Measurements from ENCODE around the gene HIGD1B. TPM values are rescaled to one million over a fixed set of nuclear protein-coding genes. Genes with fewer than 3 reads are reported as not detected.

HIGD1B gene
- total RNA-seq, 2 donors from 2014 or later = not detected

DNA sequence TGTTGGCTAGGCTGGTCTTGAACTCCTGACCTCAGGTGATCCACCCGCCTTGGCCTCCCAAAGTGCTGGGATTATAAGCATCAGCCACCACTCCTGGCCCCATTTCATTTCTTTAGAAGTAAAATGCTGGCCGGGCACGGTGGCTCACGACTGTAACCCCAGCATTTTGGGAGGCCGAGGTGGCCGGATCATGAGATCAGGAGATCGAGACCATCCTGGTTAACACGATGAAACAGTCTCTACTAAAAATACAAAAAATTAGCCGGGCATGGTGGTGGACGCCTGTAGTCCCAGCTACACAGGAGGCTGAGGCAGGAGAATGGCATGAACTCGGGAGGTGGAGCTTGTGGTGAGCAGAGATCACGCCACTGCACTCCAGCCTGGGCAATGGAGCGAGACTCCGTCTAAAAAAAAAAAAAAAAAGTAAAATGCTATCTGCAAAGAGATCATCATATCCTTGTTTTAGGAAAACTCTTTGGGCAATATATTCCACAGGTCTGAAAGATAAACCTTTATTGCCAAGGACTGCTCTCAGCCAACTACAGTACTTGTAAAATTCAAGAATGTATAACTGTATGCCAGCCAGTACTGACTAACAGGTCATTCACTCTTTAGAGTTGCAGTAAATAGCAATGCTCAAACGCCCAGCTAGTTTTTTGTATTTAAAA is 21.4 kb upstream of the HIGD1B start:
- DNase-seq (no peak), ATAC-seq (replicated peaks in 1 of 2) (no peak)
- Mint-ChIP-seq H3K27ac (no peak overlapping the region), H3K36me3 (ENCODE audit: insufficient read depth in 2 of 2) (peaks cover 0 to 2% of the 10 kb centered on the region in 2 donors), H3K4me3 (no peak overlapping the region), H3K4me1 (ENCODE audit: low read depth) (peaks cover 11% of the 10 kb centered on the region), H3K9me3 (no peaks in the 10 kb centered on the region), H3K27me3 (ENCODE audit: low read depth) (peaks cover 33% of the 10 kb centered on the region)

DNA sequence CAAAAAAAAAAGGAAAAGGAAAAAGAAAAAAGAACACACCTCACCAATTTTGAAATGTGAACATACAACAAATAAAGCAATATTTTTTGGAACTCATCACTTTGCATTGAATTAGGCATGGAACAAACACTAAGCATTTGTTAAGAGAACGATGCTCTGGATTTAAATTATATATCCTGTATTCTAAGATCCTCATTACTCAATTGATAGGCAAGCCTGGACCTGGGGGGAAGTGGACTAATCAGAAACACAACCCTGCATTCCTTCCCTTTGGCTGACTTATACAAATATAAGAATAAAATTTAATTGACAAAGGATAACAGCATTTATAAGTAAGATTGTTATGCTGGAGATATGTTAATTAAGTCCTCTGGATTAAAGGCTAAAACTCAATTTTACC is 19.8 kb upstream of the HIGD1B start:
- no peak for DNase-seq
- Mint-ChIP-seq H3K27me3 (ENCODE audit: low read depth) (peaks cover 40% of the 10 kb centered on the region), H3K36me3 (ENCODE audit: insufficient read depth in 2 of 2) (peaks cover 0 to 2% of the 10 kb centered on the region in 2 donors), H3K9me3 (no peaks in the 10 kb centered on the region), H3K4me3 (no peak overlapping the region), H3K4me1 (ENCODE audit: low read depth) (peaks cover 11% of the 10 kb centered on the region), H3K27ac (no peak overlapping the region)
- ATAC-seq (replicated peaks in 1 of 2) = no peak

DNA sequence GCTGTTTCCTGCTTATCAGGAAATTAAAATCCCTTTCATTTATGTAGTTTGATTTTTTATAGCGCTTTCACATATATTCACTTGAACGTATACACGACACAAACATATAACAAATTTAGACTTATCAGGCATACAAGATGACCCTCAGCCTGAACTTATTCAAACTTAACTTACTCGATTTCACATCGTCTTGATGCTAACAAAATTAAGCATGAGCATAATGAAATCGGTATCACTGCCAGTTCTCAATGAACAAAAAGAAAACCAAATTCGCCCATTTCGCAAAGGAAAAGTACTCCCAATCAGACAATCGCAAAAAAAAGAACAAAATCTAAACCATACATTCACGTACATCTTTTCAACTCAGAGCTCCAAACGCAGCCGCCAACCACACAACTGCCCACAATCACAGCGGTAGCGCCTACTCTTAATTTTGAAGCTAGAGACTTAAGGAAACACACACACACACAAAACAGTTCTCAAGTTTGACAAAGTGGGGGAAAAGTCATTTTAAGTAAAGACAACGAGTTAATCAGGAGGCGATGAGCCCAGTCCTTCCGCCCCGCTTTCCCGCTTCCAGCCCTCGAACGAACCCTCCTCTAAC is 18.7 kb upstream of the HIGD1B start:
- peaks cover 0 to 2% of the 10 kb centered on the region in 2 donors for H3K36me3 Mint-ChIP-seq (ENCODE audit: insufficient read depth in 2 of 2)
- ATAC-seq (replicated peaks in 1 of 2) (peak; percentile 3 to 22), DNase-seq (peak in 1 of 2 donors; percentile 25)
- peak overlapping the region; percentile 81 to 85 for H3K4me3 Mint-ChIP-seq
- H3K4me1 Mint-ChIP-seq (ENCODE audit: low read depth) = peaks cover 11% of the 10 kb centered on the region
- H3K27ac Mint-ChIP-seq = peak overlapping the region; percentile 63
- H3K9me3 Mint-ChIP-seq = no peaks in the 10 kb centered on the region
- H3K27me3 Mint-ChIP-seq (ENCODE audit: low read depth) = peaks cover 51% of the 10 kb centered on the region

DNA sequence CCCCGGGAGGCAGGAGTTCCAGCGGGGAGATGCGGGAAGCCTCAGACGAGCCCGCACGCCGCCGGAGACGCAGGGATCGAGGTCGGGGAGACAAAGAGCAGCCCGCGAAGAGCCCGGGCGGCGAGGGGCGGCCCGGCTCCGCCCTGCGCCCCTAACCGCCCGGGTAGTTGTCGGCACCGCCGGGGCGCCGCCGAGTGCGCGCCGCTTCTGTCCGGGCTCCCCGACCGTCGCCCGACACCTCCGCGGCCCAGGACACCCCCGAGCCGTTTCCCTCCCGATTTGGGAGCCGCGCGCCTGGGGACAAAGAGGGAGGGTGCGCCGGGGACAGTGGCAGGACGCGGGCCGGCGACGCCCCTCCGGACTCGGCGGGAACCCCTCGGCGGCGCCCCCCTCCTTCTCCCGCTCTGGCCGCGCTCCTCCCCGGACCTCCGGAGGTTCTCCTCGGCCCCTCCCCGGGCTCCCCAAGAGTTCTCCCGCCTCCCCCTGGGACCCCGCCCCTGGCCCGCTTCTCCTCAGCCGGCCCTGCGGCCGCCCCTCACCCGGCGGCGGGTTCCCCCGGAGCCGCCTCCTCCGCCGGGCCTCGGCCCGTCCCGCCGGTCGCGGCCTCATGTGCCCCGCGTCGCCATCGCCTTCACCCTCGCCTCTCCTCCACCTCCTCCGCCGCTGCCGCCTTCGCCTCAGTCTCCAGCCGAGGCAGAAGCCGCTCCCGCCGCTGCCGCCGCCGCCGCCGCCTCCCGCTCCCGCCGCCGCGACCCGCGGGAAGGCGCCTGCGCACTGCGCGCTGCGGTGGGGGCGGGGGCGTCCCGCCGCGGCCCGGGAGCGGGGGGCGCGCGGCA is 17.9 kb upstream of the HIGD1B start, which contains the start of gene GJC1:
GJC1 (minus strand) TSS at position 765 of the 836 bp plus-strand sequence. CDS start 24,470 bp downstream, outside the sequence.
- peak; percentile 34 to 49 for DNase-seq
- peak within 1 kb of the TSS; percentile 63 for H3K27ac Mint-ChIP-seq
- ATAC-seq (replicated peaks in 1 of 2) = peak; percentile 73 to 77
- H3K9me3 Mint-ChIP-seq = no peaks in the 10 kb centered on the region
- H3K4me1 Mint-ChIP-seq (ENCODE audit: low read depth) = peaks cover 11% of the 10 kb centered on the region
- peaks cover 47% of the 10 kb centered on the region for H3K27me3 Mint-ChIP-seq (ENCODE audit: low read depth)
- peaks cover 0 to 2% of the 10 kb centered on the region in 2 donors for H3K36me3 Mint-ChIP-seq (ENCODE audit: insufficient read depth in 2 of 2)
- H3K4me3 Mint-ChIP-seq = peak within 1 kb of the TSS; percentile 81 to 85

DNA sequence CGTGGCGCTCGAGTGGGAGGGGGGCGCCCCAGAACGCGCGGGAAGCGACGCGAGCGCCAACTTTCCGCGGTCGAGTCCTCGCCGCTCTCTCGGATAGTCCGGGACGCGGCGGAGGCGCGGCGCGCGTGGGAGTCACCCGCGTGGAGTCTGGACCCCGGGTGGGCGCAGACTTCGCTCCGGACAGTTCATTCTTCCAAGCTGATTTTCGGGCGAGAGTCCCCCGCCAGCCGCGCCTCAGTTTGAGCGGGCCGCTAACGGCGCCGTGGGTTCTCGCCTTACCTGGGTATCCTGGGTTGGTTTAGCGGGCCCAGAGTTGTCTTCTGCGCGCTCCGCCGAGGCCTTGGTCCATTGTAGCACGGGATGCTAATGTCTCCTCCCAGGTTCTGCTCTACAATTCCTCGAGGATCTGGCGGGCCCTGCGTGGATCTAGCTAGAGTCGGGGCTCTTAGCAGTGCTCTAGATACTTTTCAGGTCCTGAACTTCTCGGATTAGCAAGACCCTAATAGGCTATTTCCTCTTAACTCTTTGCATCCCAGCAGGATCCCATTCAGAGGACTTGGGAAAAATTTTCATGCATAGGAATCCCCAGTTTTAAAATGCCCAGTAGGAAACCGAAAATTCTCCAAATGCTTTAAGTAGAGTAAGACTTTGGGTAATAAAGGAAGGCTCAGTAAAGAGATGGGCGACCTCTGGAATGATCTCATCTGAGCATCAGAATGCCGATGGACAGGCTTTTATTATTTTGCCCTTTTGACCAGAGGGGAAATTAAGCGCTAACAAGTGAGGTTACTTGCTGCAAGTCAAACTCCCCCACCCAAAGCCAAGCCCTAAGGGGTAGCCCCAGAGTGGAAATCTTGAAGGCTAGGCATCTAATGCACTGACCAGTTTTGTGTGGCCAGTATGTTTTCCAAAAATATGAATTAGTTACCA is 17.1 kb upstream of the HIGD1B start:
- peaks cover 11% of the 10 kb centered on the region for H3K4me1 Mint-ChIP-seq (ENCODE audit: low read depth)
- H3K27ac Mint-ChIP-seq = no peak overlapping the region
- peaks cover 47% of the 10 kb centered on the region for H3K27me3 Mint-ChIP-seq (ENCODE audit: low read depth)
- no peaks in the 10 kb centered on the region for H3K9me3 Mint-ChIP-seq
- peaks cover 0 to 2% of the 10 kb centered on the region in 2 donors for H3K36me3 Mint-ChIP-seq (ENCODE audit: insufficient read depth in 2 of 2)
- peak; percentile 47 to 53 for ATAC-seq (replicated peaks in 1 of 2)
- peak overlapping the region; percentile 66 to 78 for H3K4me3 Mint-ChIP-seq
- peak; percentile 15 to 25 for DNase-seq

DNA sequence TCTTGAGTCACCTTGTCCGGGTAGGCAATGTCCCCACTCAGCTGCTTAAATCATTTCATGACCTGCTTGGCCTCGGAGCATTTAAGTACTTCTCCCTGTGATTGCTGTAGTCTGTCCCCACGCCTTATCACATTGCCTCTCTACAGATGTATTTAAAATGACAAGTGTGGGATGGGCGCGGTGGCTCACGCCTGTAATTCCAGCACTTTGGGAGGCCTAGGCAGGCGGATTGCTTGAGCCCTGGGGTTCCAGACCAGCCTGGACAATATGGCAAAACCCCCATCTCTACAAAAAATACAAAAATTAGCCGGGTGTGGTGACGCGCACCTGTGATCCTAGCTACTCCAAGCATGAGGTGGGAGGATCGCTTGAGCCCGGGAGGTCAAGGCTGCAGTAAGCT is 16.3 kb upstream of the HIGD1B start:
- H3K9me3 Mint-ChIP-seq = no peaks in the 10 kb centered on the region
- H3K27me3 Mint-ChIP-seq (ENCODE audit: low read depth) = peaks cover 47% of the 10 kb centered on the region
- peaks cover 0 to 2% of the 10 kb centered on the region in 2 donors for H3K36me3 Mint-ChIP-seq (ENCODE audit: insufficient read depth in 2 of 2)
- no peak overlapping the region for H3K27ac Mint-ChIP-seq
- no peak for DNase-seq
- no peak overlapping the region for H3K4me3 Mint-ChIP-seq
- ATAC-seq (replicated peaks in 1 of 2) = no peak
- H3K4me1 Mint-ChIP-seq (ENCODE audit: low read depth) = peaks cover 11% of the 10 kb centered on the region

DNA sequence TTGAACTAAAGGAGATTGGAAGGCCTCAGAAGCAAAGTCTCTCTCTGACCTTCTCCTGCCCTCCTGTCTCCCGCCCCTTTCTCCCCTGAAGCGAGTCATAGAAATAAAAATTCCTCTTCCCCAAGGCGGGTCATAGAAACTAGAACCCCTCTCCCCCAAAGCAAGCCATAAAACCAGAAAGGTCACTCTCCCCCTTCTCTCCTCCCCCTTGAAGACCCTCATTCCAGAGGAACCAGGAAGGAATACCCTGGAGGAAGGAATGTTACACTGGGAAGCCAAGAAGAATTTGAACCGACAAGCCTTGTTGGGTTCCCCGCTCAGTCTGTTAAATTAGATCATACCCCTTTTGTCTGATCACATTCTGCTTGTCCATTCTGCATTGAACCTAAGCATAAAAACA is 14.9 kb upstream of the HIGD1B start:
- Mint-ChIP-seq H3K4me3 (no peak overlapping the region), H3K27me3 (ENCODE audit: low read depth) (peaks cover 34% of the 10 kb centered on the region), H3K27ac (no peak overlapping the region), H3K4me1 (ENCODE audit: low read depth) (peaks cover 11% of the 10 kb centered on the region), H3K36me3 (ENCODE audit: insufficient read depth in 2 of 2) (peaks cover 0 to 2% of the 10 kb centered on the region in 2 donors), H3K9me3 (no peaks in the 10 kb centered on the region)
- ATAC-seq (replicated peaks in 1 of 2) (no peak), DNase-seq (no peak)

DNA sequence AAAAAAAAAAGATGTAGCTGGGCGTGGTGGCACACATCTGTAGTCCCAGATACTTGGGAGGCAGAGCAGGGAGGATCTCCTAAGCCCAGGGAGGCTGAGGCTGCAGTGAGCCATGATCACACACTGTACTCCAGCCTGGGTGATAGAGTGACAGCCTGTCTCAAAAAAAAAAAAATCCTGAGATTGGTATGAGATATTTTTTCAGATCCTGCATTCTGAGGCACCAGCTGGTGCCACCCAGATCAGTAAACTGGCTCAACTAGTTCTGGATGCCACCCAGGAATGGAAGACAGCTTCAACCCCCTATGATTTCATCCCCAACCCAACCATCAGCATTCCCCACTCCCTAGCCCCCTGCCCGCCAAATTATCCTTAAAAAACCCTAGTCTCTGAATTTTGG is 10.5 kb upstream of the HIGD1B start:
- DNase-seq = no peak
- no peak for ATAC-seq (replicated peaks in 1 of 2)
- H3K9me3 Mint-ChIP-seq = no peaks in the 10 kb centered on the region
- H3K36me3 Mint-ChIP-seq (ENCODE audit: insufficient read depth in 2 of 2) = no peaks in the 10 kb centered on the region
- peaks cover 7% of the 10 kb centered on the region for H3K4me1 Mint-ChIP-seq (ENCODE audit: low read depth)
- H3K27ac Mint-ChIP-seq = no peak overlapping the region
- H3K4me3 Mint-ChIP-seq = no peak overlapping the region
- H3K27me3 Mint-ChIP-seq (ENCODE audit: low read depth) = peaks cover 20% of the 10 kb centered on the region

DNA sequence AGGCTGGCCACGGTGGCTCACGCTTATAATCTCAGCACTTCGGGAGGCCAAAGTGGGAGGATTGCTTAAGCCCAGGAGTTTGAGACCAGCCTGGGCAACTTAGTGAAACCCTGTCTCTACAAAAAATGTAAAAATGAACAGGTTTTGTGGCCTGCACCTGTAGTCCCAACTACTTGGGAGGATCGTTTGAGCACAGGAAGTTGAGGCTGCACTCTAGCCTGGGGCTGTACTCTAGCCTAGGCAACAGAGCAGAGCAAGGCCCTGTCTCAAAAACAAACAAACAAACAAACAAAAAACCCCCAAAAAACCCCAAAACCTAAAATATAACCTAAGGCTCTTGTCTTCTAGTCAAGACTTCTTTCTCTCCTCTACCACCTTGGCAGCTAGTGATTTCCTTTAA is 7.4 kb upstream of the HIGD1B start:
- no peak overlapping the region for H3K27ac Mint-ChIP-seq
- peaks cover 7% of the 10 kb centered on the region for H3K4me1 Mint-ChIP-seq (ENCODE audit: low read depth)
- no peak for DNase-seq
- H3K36me3 Mint-ChIP-seq (ENCODE audit: insufficient read depth in 2 of 2) = no peaks in the 10 kb centered on the region
- H3K27me3 Mint-ChIP-seq (ENCODE audit: low read depth) = no peaks in the 10 kb centered on the region
- no peak for ATAC-seq (replicated peaks in 1 of 2)
- no peak overlapping the region for H3K4me3 Mint-ChIP-seq
- no peaks in the 10 kb centered on the region for H3K9me3 Mint-ChIP-seq

DNA sequence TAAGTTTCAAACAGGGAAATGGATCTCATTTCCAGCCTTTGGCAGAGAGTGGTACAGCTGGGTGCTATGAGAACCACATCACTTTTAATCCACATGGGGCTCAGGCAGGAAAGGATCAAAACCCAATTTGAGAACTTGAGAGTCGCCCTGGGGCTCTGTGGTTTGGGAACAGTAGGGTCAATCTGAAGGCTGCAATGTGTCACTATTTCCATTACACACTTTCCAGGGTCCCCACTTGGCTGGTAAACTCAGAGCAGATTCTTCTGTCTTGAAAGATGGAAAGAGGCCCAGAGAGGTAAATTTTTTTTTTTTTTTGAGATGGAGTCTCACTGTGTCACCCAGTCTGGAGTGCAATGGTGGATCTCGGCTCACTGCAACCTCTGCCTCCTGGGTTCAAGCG is 6.7 kb upstream of the HIGD1B start:
- ATAC-seq (replicated peaks in 1 of 2) = peak in 1 of 2 donors; percentile 13
- H3K27me3 Mint-ChIP-seq (ENCODE audit: low read depth) = no peaks in the 10 kb centered on the region

DNA sequence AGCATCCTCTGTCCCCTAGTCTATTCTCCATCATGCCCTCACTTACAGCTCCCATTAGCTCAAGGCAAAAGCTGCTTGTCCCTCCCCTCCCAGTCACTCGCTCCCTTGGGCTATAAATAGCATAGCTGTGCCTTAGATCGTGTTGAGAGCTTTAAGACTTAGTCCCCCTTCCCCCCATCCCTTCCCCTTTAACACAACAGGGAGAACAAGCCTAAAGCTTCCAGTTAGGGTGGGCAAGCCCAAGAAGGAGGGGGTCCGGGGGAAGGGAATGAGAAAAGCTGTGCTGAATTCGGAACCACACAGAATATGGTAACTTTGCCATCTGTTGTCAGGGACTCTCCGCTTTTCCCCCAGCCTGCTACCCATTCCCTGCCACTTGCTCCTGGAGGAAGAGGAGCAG is 4.9 kb upstream of the HIGD1B start:
- H3K36me3 Mint-ChIP-seq (ENCODE audit: insufficient read depth in 2 of 2) = no peaks in the 10 kb centered on the region
- no peak overlapping the region for H3K4me3 Mint-ChIP-seq

More for the DNA sequence above, 6.7 kb upstream of the HIGD1B start:
- Mint-ChIP-seq H3K4me1 (ENCODE audit: low read depth) (peaks cover 7% of the 10 kb centered on the region), H3K36me3 (ENCODE audit: insufficient read depth in 2 of 2) (no peaks in the 10 kb centered on the region), H3K27ac (no peak overlapping the region), H3K9me3 (no peaks in the 10 kb centered on the region), H3K4me3 (no peak overlapping the region)
- DNase-seq = no peak

DNA sequence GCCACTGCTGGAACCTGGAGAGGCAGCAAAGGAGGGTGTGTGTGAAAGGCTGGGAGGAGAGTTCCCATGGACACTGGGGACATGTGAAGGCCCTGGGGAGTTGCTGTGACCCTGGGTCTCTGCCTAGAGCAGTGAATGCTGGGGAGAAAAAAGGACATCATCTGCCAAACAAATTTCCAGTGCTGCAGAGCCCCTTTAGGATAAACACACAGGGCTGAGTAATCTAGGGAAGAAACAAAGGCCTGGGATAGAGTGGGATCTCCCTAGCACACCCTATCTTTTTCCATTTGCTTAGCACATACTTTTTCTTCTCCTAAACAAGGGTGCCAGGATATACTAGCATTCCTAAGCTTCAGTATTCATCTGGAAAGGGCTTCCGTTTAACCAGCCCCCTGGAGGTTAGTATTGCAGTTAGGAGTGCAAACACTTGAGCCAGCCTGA is 3.3 kb upstream of the HIGD1B start:
- Mint-ChIP-seq H3K27me3 (ENCODE audit: low read depth) (no peaks in the 10 kb centered on the region), H3K4me1 (ENCODE audit: low read depth) (peaks cover 7% of the 10 kb centered on the region), H3K9me3 (no peaks in the 10 kb centered on the region), H3K27ac (no peak overlapping the region), H3K4me3 (no peak overlapping the region), H3K36me3 (ENCODE audit: insufficient read depth in 2 of 2) (no peaks in the 10 kb centered on the region)
- DNase-seq (no peak), ATAC-seq (replicated peaks in 1 of 2) (no peak)

More for the DNA sequence above, 4.9 kb upstream of the HIGD1B start:
- DNase-seq (no peak), ATAC-seq (replicated peaks in 1 of 2) (no peak)
- H3K27me3 Mint-ChIP-seq (ENCODE audit: low read depth) = no peaks in the 10 kb centered on the region
- H3K4me1 Mint-ChIP-seq (ENCODE audit: low read depth) = peaks cover 7% of the 10 kb centered on the region
- no peak overlapping the region for H3K27ac Mint-ChIP-seq
- H3K9me3 Mint-ChIP-seq = no peaks in the 10 kb centered on the region

All from activated T-cell treated with anti-CD3 and anti-CD28 coated beads, Interleukin-2, amount 50 U/mL, for 72 hours (primary cell).